CD4-positive, alpha-beta T cell treated with Interleukin-17A for 4 hours (primary cell): Measurements from ENCODE around the gene TRPM7.
"Not testable (repeated sequence)": the region's sequence is repeated elsewhere in the genome, so short reads cannot be mapped to it uniquely, and the experiment has no call there.

Experiments used
- DNase-seq: peaks from one replicate; pipeline ENCODE4 v3.0.0-alpha.2; 2020; ENCODE audit warnings: mixed read lengths

Gene TRPM7, protein sequence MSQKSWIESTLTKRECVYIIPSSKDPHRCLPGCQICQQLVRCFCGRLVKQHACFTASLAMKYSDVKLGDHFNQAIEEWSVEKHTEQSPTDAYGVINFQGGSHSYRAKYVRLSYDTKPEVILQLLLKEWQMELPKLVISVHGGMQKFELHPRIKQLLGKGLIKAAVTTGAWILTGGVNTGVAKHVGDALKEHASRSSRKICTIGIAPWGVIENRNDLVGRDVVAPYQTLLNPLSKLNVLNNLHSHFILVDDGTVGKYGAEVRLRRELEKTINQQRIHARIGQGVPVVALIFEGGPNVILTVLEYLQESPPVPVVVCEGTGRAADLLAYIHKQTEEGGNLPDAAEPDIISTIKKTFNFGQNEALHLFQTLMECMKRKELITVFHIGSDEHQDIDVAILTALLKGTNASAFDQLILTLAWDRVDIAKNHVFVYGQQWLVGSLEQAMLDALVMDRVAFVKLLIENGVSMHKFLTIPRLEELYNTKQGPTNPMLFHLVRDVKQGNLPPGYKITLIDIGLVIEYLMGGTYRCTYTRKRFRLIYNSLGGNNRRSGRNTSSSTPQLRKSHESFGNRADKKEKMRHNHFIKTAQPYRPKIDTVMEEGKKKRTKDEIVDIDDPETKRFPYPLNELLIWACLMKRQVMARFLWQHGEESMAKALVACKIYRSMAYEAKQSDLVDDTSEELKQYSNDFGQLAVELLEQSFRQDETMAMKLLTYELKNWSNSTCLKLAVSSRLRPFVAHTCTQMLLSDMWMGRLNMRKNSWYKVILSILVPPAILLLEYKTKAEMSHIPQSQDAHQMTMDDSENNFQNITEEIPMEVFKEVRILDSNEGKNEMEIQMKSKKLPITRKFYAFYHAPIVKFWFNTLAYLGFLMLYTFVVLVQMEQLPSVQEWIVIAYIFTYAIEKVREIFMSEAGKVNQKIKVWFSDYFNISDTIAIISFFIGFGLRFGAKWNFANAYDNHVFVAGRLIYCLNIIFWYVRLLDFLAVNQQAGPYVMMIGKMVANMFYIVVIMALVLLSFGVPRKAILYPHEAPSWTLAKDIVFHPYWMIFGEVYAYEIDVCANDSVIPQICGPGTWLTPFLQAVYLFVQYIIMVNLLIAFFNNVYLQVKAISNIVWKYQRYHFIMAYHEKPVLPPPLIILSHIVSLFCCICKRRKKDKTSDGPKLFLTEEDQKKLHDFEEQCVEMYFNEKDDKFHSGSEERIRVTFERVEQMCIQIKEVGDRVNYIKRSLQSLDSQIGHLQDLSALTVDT (N-terminal part only)

DNA sequence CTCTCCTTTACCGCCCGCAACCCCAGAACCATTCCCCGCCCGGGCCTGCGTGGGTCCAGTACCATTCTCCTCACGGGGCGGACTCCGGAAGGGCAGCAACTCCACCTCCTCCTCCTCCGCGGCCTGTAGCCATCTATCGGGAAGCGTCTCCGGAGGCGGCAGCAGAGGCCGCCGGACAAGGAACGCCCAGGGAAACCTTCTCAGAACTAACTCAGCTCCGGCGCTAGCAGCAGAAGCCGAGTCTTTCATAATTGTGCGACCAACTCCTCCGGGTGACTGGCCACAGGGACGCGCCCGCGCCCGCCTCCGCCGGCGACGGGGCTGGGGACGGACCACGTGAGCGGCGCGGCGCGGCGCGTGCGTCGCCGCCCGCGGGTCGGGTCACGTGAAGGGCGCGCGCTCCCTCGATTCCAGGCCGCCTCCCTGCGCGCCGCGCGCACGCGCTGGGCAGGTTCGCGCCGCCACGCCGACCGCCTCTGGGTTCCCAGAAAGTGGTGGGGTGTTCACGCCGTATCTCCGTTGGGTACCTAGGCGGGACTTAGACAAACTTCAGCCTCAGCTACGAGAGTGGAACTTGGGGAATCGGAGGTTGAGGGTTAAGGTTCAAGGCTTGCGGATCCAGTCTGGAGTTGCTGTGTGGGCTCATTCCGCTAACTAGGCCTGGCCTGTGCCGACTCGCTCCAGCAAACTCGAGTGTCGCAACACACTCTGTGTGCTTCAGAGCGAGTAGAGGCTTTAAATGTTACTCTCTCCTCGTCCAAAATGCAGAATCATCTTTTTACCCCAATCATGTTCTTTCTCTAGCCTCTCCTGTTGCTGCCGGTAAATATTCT lies at the start of gene TRPM7:
TRPM7 (minus strand) TSS at position 329 of the 833 bp plus-strand sequence; CDS start at position 65, 264 bp downstream.
- peak; percentile 89 for DNase-seq

GRCh38 chr15:50735156-50735555 lies 48.6 kb upstream of the TRPM7 start:
- no peak for DNase-seq

GRCh38 chr15:50726315-50726714 lies 39.7 kb upstream of the TRPM7 start:
- DNase-seq, result no peak

DNA sequence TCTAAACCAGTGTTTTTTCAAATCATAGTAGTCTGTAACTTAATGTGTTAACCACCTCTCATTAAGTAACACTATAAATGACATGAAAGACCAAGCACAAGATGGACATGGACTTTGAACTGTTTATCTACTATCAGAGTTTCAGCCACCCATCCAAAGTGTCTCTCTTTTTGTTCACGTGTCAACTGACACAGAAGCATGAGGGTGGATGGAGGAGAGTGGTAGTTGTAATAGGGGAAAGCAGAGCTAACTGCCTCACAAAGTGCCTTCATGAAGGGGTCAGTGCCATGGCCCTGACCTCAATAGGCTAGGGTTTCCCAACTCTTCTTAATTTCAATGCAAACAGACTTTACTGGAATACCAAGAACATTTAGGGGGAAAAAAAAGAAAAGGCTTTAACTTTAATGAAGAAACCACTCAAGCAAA lies 32.1 kb upstream of the TRPM7 start:
- no peak for DNase-seq

DNA sequence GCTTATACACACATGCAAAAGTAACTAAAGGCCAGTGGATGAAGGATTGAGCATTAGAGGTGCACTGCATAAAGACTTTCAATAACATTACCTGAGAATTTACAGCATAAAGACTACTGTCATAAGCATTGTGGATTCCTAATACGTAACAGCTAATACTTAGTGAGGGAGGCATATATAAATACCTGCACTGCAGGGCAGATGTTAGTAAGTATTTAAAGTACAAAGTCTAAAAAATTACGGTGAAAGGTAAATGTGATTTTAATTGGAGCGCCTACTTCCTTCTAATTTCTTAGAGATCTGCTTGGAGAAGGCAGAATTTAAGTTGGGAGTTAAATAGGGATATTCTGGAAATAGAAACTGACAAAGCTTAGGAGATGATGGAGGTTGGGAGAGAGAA lies 25.4 kb upstream of the TRPM7 start:
- no peak for DNase-seq

DNA sequence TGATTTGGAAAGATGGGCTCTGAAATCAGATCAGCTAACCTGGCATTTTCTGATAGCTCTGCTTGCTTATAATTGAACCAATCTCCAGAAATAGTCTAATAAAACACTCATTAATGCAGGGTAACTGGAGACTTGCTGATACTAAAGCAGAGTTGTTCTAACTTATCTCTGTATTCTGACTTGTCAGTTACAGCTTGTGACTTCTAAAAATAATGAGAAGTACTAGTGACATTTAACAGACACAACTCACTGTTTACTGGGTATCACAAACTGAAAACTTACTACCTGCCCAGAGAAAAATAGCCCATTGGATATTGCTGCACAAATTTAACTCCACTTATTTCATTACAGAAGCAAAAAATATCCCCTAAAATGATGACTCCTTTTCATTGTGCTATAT lies 24.0 kb upstream of the TRPM7 start:
- DNase-seq, result no peak

- no peak for DNase-seq
Measured at GRCh38 chr15:50707878-50708427, 21.4 kb upstream of the TRPM7 start.

- DNase-seq, result no peak
Measured at GRCh38 chr15:50702762-50703334, 16.3 kb upstream of the TRPM7 start.

DNA sequence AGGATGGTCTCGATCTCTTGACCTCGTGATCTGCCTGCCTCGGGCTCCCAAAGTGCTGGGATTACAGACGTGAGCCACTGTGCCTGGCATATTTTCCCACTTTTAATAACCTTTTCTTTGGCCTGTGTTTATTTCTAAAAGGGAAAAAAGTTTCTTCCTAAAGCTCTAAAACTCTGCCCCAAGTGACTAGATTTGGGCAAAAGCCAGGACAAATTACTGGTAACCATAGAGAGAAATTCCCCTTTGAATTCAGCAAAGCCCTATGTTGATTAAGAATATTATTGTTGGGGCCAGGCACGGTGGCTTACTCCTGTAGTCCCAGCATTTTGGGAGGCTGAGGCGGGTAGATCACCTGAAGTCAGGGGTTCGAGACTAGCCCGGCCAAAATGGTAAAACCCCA lies 11.5 kb upstream of the TRPM7 start:
- no peak for DNase-seq

DNA sequence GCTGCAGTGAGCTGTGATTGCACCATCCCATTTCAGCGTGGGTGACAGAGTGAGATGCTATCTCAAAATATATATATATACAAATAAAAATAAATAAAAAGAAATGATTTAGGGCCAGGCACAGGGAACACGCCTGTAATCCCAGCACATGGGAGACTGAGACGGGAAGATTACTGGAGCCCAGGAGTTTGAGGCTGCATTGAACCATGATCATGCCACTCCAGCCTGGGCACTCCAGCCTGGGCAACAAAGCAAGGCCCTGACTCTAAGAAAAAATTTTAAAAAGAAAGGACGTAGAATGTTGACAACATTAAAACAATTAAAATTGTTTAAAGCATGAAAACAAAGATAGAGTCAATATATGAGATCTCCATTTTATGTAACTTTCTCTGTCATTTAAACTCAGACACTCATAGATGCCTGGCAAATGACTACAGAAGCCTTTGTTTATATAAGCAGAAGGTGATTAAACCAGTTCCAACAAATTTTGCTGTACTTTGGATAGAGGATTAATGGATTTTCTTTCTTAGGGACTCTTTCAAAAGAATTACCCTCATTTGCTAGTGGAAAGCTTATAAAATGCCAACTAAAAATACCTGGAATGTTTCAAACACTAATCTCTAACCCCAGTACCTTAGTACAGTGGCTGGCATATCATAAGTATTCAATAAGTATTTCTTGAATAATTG lies 10.7 kb upstream of the TRPM7 start:
- DNase-seq, result no peak

DNA sequence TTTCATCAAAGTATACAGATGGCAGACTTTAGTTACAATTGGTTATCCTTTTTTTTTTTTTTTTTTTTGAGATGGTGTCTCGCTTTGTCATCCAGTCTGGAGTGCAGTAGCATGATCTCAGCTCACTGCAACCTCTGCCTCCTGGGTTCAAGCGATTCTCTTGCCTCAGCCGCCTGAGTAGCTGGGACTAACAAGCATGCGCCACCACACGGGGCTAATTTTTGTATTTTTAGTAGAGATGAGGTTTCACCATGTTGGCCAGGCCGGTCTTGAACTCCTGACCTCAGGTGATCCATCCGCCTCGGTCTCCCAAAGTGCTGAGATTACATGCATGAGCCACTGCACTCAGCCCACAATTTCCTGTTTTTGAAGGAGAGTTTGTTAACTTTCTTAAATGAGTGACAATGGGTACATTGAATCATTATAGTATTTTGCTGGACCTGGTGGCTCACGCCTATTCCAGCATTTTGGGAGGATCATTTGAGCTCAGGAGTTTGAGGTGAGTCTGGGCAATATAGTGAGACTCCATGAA lies 8.1 kb upstream of the TRPM7 start:
- not testable (repeated sequence) for DNase-seq

GRCh38 chr15:50687302-50687902 lies 805 bp upstream of the TRPM7 start:
- no peak for DNase-seq

GRCh38 chr15:50685976-50686468 lies 575 bp downstream of the TRPM7 start:
- peak; percentile 71 for DNase-seq

GRCh38 chr15:50685191-50685975 lies 1.2 kb downstream of the TRPM7 start:
- DNase-seq, result no peak

- no peak for DNase-seq
Measured at GRCh38 chr15:50681467-50681866, 5.1 kb downstream of the TRPM7 start.

DNA sequence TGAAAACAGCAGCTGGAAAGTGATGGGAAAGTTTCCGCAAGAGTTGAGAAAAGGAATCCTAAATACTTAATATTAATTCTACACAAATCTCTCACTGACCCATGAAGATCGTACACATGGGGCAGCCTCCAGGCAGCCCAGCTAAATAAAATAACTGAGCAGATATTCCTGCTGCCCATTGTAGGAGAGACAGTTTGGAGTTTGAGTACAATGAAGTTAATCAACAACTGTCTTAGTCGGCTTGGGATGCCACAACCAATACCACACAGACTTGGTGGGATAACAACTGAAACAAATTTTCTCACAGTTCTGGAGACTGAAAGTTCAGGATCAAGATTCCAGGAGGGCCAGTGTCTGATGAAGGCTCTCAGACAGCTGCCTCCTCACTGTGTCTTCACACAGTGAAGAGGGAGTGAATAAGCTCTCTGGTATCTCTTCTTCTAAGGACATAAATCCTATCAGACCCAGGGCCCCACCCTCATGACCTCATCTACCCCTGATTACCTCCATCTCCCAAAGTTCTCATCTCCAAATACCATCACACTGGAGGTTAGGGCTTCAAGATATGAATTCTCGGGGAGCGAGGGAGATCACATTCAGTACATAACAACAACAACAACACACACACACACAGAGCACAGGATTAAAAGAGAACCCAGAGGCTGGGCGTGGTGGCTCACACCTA lies 9.7 kb downstream of the TRPM7 start:
- DNase-seq, result no peak

DNA sequence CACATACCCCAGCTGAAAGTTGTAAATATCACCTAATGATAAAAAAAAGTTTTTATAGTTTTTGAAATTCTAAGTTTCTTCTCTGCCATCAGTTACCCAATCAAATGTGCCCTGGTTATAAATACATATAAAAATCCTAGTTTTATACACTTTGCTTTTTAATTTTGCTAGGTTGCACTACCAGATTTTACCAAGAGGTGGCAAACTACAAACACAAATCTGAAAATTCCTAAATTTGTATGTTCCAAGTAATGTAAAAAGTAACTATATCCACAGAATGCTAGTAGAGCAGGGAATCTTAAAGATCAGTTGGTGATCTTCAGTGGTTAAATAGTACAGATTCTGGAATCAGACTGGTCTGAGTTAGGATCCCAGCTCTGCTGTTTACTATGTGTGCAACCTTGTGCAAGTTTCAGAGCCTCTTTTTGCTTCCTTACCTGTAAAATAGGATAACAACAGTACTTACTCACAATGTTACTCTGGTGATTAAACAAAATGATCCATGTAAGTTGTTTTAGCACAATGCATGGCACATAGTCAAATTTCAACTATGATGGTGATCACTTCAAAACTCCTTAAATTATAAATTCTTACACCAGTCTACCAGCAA lies 11.0 kb downstream of the TRPM7 start:
- DNase-seq, result no peak

DNA sequence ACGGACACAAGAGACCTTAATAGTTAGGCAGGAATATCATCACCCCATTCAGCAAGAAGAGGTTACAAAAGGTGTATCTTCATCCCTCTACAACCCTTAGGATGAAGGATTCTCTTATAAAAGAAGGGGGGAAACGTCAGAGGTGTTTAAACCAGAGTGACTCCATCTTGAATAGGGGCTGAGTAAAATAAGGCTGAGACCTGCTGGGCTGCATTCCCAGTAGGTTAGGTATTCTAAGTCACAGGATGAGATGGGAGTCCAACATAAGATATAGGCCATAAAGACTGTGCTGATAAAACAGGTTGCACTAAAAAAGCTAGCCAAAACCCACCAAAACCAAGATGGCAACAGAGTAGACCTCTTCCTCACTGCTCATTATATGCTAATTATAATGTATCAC lies 16.5 kb downstream of the TRPM7 start:
- DNase-seq, result no peak
